NCI-H1105 (cell line): ENCODE results near the gene TMEM175.

Experiments
- DNase-seq: peaks from one replicate; lab custom pipeline; 2025; lab: John Stamatoyannopoulos, UW

The TMEM175 gene

DNA sequence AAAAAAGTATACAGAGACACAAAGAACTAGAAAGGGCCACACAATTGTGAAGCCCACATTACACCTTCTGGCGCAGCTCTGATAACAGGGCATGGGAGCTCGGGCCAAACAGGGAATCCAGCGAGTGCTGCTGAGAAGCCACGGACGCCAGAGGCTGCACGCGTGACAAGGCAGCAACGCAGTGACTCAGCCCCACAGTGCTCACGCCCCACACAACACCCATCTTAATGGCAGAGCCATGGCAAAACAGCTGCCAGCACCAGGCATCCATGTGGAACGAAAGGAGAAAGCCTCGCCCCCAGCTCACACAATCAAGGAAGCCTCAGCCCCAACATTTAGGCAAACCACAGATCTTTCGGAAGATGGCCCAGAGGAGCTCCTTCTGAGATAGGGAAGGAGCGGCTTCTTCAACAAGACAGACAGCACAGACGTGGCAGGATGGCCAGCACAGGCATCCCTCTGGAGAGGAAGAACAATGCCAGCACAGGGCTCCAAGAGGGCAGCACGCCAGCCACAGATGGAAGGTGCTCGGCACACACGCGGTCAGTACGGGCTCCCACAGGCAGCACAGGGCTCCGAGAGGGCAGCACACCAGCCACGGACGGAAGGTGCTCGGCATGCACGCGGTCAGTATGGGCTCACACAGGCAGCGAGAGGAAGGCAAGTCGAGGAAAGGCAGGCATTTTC, 33.2 kb upstream of the TMEM175 start:
- DNase-seq = no peak

DNA sequence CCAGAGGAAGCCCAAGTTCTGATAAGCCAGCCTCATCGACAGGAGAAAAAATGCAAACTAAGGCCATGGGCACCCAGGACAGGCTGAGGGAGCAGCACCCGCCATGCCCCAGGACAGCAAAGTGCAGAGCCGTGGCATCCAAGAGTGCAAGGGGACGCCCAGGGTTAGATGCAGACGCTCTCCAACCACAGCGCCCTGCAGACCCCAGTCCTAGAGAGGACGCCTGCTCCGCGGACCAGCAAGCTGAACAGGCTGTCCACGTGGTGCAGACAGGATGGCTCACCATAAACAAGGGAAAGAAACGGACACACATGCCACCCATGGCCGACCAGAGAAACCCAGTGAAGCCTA, 32.7 kb upstream of the TMEM175 start:
- DNase-seq = no peak

GRCh38 chr4:900073-900472, 32.2 kb upstream of the TMEM175 start:
- no peak for DNase-seq

- DNase-seq = no peak
These were observed 31.5 kb upstream of the TMEM175 start for GRCh38 chr4:900721-901120.

- DNase-seq = no peak
These were observed 30.9 kb upstream of the TMEM175 start for GRCh38 chr4:901192-901910.

GRCh38 chr4:903066-904046, 28.9 kb upstream of the TMEM175 start:
- DNase-seq = no peak

GRCh38 chr4:905485-906338, 26.5 kb upstream of the TMEM175 start:
- DNase-seq = no peak

DNA sequence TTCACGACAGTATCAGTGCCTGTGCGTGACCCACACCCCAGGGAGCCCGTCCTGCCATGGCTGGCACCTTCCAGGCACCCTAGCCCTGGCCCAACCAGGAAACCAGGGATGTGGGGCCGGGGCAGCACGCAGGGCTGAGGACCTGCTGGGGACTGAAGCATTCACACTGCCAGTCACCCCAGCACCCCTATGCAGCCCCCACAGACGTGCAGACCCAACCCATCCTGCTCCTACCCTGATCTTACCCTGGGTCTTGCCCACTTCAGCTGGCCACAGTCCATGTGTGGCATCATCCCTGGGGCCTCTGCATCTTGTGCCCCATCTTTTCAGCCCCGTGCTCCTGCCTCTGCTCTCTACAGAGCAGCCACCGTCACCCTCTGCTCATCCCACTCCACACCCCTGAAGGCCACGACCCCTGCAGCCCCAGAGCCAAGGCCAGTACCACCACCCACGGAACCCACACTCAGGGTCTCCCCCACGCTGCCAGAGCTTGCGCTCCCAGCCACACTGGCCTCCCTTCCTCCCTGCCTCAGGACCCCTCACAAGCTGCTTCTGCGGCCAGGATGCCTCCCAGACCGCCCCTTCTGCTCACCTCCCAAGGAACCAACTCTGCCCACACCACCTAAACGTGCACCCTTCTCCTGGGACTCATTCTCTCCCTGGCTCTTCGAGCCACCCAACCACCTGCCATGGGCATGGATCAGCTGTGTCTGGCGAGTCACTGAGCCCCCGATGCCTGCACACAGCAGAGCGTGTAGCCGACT, 25.7 kb upstream of the TMEM175 start:
- no peak for DNase-seq

- DNase-seq = no peak
These were observed 25.2 kb upstream of the TMEM175 start for GRCh38 chr4:907103-907400.

DNA sequence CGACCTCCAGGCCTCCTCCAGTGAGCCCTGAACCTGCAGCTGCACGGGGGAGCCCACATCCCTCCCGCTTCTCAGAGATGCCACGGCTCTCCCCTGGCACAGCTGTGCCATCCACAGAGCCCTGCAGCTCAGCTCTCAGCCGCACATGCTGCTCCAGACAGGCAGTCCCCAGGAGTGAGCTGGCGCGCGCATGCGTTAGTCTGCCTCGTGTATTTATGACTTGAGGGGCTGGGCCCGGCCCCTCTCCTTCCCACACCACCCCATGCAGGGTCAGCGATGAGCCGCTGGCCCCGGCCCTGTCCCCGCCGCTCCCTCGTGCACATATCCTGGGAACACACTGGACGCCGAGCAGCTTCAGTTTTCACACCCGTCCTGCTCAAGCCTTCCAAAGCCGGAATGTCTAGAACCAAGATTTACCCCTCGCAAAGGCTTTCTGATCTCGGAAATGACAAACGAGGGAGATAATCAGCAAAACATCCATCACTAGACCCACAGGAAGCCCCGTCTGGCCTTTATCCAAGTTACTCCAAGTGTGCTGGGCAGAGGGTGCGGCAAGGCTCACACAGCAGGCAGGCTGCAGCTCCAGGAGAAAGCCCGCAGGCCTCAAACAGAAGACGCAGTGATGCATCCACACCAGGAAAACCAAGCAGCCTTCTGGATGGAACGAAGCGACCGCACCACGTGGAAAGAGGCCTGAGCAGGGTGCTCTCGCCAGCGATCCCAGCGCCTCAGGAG, 24.4 kb upstream of the TMEM175 start:
- DNase-seq = no peak

GRCh38 chr4:909131-909571, 23.1 kb upstream of the TMEM175 start:
- DNase-seq = no peak

DNA sequence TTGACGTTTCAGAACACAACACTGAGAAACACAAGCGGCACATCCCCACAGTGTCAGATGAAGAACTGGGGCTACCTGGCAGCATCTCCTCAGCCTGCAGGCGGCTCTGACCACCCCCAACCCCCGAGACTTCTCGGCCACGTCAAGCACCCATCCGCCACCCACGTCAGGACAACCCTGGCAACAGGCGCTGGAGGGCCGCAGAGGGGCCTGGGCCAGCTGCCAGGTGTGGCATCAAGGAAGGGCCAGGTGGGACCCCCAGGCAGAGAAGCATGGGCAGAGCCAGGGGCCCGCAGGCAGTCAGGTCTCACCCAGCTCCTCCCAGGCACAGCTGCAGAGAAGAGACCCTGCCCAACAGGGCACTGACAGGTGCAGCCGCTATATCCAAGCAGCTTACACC, 22.4 kb upstream of the TMEM175 start:
- no peak for DNase-seq

GRCh38 chr4:910366-911091, 21.7 kb upstream of the TMEM175 start:
- no peak for DNase-seq

- no peak for DNase-seq
These were observed 21.0 kb upstream of the TMEM175 start for GRCh38 chr4:911221-911751.

GRCh38 chr4:911871-912490, 20.3 kb upstream of the TMEM175 start:
- DNase-seq = no peak

GRCh38 chr4:912548-913279, 19.5 kb upstream of the TMEM175 start:
- no peak for DNase-seq

DNA sequence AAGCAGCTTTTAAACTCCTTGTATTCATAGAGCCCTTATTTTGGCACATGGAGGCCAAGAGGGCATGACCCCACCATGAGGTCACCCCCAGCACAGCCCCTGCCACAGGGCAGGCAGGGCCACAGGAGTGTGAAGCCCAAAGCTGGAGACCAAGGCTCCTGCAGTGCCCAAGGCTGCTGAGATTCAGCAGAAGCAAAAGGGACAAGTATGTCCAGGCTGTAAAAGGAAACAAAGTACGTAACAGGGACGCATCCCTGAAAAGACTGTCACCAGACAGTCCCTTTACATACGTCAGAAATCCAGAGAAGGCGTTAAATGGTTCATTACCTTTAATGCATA, 19.0 kb upstream of the TMEM175 start:
- no peak for DNase-seq

- no peak for DNase-seq
These were observed 17.7 kb upstream of the TMEM175 start for GRCh38 chr4:914531-914930.
